Chondrocyte (in vitro differentiated cells): Measurements from ENCODE around the gene SALL1. TPM values are rescaled to one million over a fixed set of nuclear protein-coding genes. Genes with fewer than 3 reads are reported as not detected.

Source experiments
- DNase-seq: peaks from one replicate; pipeline ENCODE4 v3.0.0; 2021; ENCODE audit warnings: mixed read lengths, low spot score
- H3K27ac Mint-ChIP-seq: one replicate; pipeline ENCODE4 v1.8.0; 2021; ENCODE audit warnings: mild to moderate bottlenecking, moderate library complexity, mixed read lengths; ENCODE audit not compliant: unreplicated experiment
- H3K27me3 Mint-ChIP-seq: 2 replicates; pipeline ENCODE4 v1.8.0; 2021; ENCODE audit warnings: low read depth, mixed read lengths
- H3K36me3 Mint-ChIP-seq: 2 replicates; pipeline ENCODE4 v1.8.0; 2021; ENCODE audit warnings: low read depth, mixed read lengths
- H3K4me1 Mint-ChIP-seq: 2 replicates; pipeline ENCODE4 v1.8.0; 2021; ENCODE audit warnings: low read depth, mild to moderate bottlenecking, mixed read lengths
- H3K4me3 Mint-ChIP-seq: one replicate; pipeline ENCODE4 v1.8.0; 2021; ENCODE audit warnings: mild to moderate bottlenecking, moderate library complexity, mixed read lengths; ENCODE audit not compliant: unreplicated experiment
- H3K9me3 Mint-ChIP-seq: 2 replicates; pipeline ENCODE4 v1.8.0; 2021; ENCODE audit warnings: low read depth, mixed read lengths
- total RNA-seq: library from RNA; stranded (reverse); gene quantifications from 3 replicates; pipeline ENCODE4 v1.2.1, GENCODE V29; 2021
- TF ChIP-seq, protein P1 (sequence below): fragments of 200-600 bp; sonication (generic); IDR thresholded peaks from 2 replicates; pipeline ENCODE4 v1.5.0; 2021; ENCODE audit warnings: antibody characterized with exemption, mild to moderate bottlenecking, moderate library complexity

The SALL1 gene
- total RNA-seq, 1 donor from 2014 or later, result 0.20 TPM

GRCh38 chr16:51146256-51146924 lies 4.7 kb downstream of the SALL1 start:
- no peak overlapping the region for H3K4me3 Mint-ChIP-seq
- peaks cover 3% of the 10 kb centered on the region for H3K36me3 Mint-ChIP-seq
- no peaks in the 10 kb centered on the region for H3K9me3 Mint-ChIP-seq
- H3K27me3 Mint-ChIP-seq, result peaks cover 70% of the 10 kb centered on the region
- peaks cover 10% of the 10 kb centered on the region for H3K4me1 Mint-ChIP-seq
- DNase-seq, result no peak
- TF ChIP-seq, protein P1, sequence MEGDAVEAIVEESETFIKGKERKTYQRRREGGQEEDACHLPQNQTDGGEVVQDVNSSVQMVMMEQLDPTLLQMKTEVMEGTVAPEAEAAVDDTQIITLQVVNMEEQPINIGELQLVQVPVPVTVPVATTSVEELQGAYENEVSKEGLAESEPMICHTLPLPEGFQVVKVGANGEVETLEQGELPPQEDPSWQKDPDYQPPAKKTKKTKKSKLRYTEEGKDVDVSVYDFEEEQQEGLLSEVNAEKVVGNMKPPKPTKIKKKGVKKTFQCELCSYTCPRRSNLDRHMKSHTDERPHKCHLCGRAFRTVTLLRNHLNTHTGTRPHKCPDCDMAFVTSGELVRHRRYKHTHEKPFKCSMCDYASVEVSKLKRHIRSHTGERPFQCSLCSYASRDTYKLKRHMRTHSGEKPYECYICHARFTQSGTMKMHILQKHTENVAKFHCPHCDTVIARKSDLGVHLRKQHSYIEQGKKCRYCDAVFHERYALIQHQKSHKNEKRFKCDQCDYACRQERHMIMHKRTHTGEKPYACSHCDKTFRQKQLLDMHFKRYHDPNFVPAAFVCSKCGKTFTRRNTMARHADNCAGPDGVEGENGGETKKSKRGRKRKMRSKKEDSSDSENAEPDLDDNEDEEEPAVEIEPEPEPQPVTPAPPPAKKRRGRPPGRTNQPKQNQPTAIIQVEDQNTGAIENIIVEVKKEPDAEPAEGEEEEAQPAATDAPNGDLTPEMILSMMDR, result peak; percentile 39
- H3K27ac Mint-ChIP-seq, result no peak overlapping the region

DNA sequence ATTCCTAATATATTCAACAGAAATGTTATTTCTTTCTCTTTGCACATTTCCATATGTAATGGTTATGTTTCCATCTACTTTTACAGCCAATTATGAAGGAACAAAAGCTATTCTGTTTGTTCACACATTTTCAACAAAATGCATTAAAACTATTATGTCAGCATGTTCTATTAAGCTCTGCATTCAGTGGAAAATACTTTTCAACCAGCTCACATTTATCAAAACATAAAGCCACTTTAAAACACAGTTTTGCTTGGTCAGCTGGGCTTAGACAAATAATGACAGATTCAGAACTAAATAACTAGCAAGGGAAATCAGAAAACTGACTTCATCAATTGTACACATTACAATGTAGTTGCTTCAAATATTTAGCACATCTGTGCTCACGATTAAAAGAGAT lies 6.9 kb downstream of the SALL1 start:
- Mint-ChIP-seq H3K27ac (no peak overlapping the region), H3K9me3 (no peaks in the 10 kb centered on the region), H3K36me3 (peaks cover 3% of the 10 kb centered on the region), H3K4me3 (no peak overlapping the region), H3K27me3 (peaks cover 69% of the 10 kb centered on the region), H3K4me1 (peaks cover 3% of the 10 kb centered on the region)
- no peak for DNase-seq
- TF ChIP-seq, protein P1, result no peak

GRCh38 chr16:51143196-51143977 lies 7.7 kb downstream of the SALL1 start:
- peaks cover 3% of the 10 kb centered on the region for H3K9me3 Mint-ChIP-seq
- H3K27me3 Mint-ChIP-seq, result peaks cover 67% of the 10 kb centered on the region
- H3K4me1 Mint-ChIP-seq, result peaks cover 3% of the 10 kb centered on the region
- TF ChIP-seq, protein P1, result no peak
- H3K36me3 Mint-ChIP-seq, result no peaks in the 10 kb centered on the region
- no peak for DNase-seq
- H3K27ac Mint-ChIP-seq, result no peak overlapping the region
- H3K4me3 Mint-ChIP-seq, result no peak overlapping the region

GRCh38 chr16:51141541-51141940 lies 9.5 kb downstream of the SALL1 start:
- Mint-ChIP-seq H3K4me3 (no peak overlapping the region), H3K27ac (no peak overlapping the region), H3K27me3 (peaks cover 59% of the 10 kb centered on the region), H3K9me3 (peaks cover 3% of the 10 kb centered on the region), H3K36me3 (no peaks in the 10 kb centered on the region), H3K4me1 (peaks cover 3% of the 10 kb centered on the region)
- no peak for DNase-seq
- TF ChIP-seq, protein P1, result no peak

GRCh38 chr16:51141106-51141505 lies 10.0 kb downstream of the SALL1 start:
- Mint-ChIP-seq H3K9me3 (peaks cover 3% of the 10 kb centered on the region), H3K4me3 (no peak overlapping the region), H3K36me3 (no peaks in the 10 kb centered on the region), H3K27ac (no peak overlapping the region), H3K4me1 (peaks cover 3% of the 10 kb centered on the region), H3K27me3 (peaks cover 56% of the 10 kb centered on the region)
- TF ChIP-seq, protein P1, result no peak
- no peak for DNase-seq
